ENCODE results near the gene SH3BP5.

Gene SH3BP5

DNA sequence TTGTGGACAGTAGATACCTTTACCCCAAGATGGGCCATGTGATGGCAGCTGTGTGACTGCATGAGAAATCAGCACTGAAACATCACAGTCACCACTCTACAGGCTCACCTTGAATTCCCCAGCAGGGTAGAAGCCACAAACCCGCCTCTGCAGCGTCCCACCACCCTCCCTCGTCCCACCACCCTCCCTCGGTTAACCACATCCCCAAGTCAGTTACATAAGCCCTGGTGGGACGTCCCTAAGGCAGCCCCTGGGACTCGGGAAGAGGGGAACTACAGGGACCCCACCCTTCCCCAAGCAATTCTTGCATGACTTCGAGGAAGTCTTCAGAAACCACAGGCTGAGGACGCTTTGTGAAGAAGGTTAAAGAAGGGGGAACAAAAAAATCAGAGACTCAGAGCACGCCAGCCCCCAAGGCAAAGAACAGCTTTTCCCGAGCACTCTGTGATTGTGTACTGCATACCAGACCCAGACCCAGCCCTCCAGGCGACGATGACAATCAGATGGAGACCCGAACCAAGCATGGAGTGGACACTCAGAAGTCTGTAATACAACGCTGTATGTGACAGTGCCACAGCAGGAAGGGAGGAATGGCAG is 60.5 kb downstream of the SH3BP5 start:
- no peak for DNase-seq

DNA sequence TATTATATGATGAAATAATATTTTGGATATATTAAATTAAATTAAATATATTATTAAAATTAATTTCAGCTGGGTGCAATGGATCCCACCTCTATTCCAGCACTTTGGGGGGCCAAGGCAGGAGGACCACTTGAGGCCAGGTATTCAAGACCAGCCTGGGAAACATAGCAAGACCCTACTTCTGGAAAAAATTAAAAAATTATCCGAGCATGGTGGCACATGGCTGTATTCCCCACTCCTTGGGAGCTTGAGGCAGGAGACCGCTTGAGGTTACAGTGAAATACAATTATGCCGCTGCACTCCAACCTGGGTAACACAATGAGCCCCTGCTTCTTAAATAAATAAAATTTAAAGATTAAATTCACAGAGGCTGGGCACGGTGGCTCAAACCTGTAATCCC is 61.4 kb downstream of the SH3BP5 start:
- no peak for DNase-seq

DNA sequence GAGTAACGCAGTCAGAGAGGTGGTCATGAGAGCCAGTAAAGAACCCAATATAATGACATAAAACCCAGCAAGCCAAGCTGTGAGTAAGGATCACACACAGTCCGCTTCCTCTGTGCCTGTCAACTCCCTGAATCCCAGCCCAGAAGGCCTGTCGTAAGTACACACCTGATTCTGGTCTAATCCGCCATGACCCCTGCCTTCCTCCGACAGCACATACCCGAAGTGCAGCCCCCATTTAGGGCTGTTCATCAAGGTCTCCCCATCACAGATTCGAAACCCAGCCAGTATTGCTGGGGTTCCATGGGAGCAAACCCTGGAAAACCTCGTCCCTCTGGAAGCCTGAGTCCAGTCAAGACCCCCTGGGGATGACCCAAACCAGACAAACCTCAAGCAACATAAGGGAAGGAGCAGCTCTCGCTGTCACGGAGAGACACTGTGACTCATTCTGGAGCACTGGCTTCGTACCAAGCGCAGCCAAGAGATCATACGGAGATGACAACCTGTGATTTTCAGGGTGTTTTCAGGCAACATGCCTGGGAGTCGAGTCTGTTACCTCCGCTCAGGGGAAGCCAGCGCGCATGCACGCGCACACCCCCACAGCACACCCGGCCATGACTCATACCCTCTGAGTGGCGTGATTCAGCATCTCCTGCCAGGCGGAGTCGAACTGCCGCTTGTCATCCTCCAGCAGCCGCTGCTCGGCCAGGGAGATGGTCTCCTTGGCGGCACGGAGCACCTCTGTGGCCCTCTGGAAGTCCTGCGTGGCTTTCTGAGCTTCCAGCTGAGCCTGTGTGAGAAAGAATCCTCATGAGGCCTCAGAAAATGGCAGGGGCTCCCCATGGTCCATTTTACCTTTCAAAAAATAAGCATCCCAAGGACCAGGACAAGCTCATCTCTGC is 63.0 kb downstream of the SH3BP5 start:
- peak; percentile 44 for DNase-seq

DNA sequence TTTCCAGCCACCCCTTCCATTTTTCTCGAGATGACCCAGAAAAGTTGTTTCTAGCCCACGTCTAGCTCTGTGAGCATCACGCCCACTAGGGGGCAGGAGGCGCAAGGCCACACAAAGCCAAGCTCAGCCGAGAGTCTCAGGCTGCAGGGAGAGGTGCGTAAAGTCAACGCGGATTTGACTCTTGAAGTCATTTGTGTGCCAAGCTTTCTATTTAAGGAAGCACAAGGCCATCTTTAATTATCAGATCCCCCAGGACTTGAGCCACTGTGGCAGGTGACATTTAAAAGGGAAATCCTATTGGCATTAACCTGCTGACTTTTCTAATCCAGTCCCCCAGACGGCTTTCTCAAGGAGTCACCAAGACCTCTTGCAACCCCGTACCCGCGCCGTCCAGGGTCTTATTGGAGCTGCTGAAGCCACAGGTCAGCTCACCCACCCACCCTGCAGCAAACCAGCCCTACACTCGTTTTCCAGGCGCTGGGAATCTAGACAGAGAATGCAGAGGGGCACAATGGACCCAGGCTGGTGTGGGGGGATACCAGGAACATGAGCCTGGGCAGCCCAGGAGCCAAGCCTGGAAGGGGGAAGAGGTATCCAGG is 64.3 kb downstream of the SH3BP5 start:
- peak; percentile 51 for DNase-seq

DNA sequence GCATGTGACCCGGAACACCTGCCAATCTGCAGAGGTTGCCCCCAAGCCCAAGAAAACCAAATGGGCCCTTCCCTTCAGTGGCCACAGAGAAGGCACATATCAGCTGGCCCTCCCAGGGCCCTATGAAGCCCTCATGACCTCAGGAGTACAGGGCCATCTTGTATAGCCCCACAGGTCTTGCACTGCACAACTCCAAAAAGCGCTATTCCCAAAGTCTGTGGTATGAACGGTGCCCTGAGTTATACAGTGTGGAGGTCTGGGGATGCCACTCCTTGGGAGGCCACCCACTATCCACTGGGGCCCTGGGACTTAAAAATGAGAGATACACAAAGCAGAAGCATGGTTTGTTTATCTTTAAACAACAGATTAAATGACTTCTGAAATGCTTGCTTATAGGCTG is 64.9 kb downstream of the SH3BP5 start:
- DNase-seq = no peak

DNA sequence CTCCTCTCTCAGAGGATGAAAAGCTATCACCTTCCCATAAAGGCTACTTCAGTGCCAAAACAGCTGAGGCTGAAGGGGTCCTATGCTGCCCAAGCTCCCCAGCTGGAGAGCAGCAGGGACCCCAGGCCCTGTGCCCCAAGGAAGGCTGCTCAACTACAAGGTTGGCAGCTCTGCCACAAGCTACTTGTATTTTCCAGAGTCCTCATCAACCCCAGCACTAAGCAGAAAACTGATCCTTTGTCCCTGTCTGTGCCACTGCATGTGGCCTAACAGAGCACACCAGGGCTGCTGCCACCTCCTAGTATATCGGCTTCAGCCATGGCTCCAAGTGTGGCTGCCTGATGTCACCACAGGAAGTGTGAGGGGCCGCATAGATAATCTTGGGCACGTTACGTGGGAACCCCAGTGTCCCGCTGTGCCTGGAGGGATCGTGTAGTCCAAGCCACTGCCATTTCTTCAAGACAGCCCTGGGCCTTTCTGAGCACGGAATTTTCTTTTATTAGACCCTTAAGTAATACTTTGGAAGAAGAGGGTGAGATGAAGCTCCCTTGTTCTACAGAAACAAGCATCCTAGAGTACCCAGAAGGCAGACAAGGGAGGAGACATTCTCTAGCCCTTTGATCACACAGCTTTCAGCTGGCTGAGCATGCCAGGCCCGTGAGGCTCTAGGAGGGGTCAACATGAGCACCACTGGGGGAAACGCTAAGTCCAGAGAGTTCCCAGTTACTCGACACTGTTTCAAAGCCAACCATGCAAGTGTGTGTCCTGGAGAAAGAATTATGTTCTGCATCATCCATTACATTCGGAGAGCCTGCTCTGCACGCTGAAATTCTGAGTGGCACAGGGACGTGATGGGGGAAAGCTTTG is 65.6 kb downstream of the SH3BP5 start:
- no peak for DNase-seq

DNA sequence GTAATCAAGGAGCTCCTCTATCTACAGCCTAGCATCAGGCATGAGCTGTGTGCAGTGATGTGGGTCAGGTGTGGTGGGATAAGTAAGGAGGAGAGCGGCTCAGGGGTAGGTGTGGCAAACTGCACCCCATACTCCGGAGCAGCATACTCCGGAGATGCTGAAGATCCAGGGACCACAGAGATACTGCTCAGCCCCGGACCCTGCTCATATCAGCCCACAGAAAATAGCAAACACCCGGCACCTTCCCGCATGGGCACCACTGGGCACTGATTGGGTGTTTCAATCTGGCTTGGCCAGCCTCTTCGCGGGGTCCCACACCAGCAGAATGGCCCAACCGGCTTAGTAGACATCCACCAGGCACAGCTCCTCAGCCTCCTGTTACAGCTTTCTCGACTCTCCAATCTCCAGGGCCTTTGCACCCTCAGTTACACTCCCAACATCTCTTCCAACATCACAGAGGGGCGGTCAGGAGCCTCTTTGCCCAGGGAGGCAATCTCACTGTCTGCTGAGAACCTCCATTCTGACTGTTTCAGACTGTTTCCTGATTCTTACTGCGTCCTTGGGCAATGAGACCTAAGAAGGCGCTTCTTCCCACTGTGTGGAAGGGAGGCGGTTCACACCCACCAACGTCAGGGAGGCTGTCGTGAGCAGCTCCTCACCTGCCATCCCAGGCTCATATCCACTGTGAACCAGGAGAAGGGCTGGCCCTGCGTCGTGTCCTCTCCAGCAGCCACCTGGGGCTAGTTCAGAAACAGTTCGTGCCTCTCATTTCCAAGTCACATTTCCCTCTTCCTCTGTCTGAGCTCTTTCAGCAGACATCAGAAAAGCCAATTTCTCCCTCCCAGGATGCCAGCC is 66.5 kb downstream of the SH3BP5 start:
- DNase-seq = no peak

DNA sequence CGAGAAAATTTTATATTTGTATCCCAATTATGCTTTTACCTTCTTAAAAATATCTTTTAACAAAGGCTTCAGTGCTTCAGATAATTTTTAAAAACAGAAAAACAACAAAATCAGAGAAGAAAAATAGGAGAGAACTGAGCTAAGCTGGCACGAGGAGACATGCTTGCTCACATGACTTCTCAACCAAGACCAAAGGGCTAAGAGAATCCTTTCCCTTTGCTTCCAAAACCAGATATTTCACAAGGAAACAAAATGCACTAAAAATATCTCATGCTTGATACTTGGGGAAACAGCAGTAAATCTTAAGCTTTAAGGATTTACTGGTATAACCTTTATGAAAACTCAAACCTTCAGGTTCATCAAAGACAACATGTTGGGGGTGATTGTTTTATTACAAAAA is 67.9 kb downstream of the SH3BP5 start:
- DNase-seq = no peak

DNA sequence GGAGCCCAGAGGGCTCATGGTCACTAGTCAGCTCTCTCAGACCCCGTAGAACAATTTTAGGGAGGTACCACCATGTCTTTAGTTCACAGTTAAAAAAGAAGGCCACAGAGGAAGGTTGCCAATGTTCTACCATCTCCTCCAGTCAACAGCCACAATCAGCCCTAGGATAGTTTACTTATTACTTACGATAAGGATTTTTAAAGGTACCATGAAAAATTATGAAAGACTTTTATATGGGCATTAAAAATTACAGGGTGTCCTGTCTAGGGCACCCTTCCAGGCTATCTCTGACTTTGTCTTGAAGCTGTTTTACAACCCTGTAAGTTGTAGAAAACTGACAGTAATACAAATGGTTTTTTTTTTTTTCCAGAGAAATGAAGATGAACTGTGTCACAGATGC is 68.5 kb downstream of the SH3BP5 start:
- DNase-seq = no peak

DNA sequence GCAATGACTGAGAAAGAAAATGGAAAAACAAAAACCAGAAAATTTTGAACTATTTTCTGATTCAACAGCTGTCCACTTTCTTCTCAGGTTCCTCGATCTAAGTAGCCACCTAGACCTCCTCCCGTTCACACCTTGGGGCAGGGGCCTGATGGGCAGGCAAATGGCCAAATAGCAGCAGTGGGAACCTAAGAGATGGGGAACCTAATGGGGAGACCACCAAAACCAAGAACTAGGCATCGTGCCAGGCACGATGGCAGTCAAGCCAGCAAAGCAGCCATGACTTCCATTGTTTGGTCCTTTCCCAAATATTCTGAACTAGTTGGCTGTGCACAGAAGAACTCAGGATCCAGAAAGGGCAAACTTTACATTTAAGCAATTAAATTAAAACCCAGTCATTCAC is 69.3 kb downstream of the SH3BP5 start:
- DNase-seq = no peak

DNA sequence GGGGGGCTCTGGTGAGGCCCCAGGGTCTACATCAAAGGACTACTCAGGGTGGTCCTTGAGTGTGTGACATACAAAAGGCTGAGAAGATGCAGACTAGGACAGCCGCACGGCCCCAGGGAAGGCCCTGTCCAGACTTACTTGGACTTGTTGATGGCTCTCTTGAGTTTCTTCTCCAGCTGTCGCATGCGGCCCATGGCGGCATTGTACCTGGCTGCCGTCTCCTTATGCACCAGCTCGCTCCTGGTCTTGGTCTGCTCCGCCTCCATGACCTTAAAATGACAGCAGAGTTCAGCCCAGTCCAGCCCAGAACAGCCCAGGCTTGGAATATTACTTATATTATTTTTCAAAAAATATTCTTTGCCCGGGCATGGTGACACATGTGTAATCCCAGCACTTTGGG is 70.4 kb downstream of the SH3BP5 start:
- DNase-seq = no peak

DNA sequence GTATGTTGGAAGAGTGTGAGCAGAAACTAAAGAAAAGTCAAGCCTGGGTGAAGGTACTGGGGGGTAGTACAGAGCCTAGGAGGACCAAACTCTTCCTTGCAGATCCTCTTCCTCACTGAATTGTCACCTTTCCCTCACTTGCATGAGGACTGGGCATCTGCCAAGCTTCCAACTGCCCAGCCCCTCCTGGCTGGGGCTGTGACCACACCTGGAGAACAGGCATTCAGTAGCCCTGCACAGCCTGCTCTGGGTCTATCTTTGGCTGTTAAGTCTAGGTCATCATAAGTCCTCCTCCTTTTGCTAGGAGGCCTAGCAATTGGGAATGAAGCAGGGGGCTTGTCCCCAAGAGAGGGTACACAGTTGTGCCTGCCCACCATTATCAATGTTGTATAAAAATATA is 71.1 kb downstream of the SH3BP5 start:
- no peak for DNase-seq

DNA sequence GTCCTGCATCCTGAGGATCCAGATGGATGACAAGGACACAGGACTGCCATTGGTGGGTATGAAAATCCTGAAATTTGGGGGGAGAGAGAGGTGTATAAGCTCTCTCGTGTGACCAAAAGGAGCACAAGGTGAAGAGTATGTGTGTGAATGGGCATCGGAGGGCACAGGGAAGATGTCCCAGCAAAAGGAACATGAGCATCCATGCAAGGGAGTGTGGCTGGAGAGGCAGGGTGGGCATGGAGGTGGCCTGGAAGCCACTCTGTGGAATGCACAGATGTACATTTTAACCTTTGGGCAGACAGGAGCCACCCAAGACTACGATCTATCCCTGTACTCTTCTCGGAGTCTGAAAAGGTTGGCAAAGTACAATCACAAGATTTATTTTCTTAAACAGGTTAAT is 71.9 kb downstream of the SH3BP5 start:
- DNase-seq = no peak

DNA sequence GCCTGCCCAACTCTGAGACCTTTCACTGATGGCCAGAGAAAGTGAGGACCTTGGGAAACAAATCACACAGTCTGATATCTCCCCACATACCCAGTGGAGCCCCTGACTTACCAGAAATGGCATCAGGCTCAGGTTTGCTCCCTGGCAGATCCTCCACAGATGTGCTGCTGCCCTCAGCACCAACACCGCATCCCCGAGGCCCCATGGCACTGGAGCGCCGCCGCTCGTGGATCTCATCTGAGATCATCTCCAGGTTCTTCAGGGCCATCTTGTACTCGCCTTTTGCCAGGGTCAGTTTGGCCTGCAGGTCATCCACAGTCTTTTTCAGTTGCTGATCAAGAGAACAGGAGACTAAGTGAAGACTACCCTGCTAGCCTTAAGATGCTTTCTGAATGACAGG is 73.7 kb downstream of the SH3BP5 start:
- no peak for DNase-seq

DNA sequence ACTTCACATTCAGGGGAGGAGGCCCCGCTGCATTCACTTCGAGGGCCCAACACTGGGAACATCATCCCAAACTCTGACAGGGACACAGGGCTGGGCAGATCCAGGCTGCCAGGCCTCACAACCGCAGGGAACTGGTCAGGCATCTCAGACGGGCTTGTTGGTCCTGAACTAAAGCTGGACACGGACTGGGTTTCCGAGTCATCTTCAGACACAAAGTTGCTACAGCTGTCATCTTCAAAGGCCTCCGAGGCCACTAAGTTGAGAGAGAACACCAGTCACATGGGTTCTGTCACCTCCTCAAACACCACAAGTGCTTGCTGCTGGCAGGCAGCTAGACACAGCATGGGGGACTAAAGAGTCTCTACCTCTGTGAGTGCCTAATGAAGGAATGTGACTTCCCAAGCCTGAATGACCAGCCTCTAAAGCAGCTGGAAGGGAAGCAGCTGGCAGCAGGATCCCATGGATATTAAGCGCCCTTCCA is 75.5 kb downstream of the SH3BP5 start:
- DNase-seq = no peak

DNA sequence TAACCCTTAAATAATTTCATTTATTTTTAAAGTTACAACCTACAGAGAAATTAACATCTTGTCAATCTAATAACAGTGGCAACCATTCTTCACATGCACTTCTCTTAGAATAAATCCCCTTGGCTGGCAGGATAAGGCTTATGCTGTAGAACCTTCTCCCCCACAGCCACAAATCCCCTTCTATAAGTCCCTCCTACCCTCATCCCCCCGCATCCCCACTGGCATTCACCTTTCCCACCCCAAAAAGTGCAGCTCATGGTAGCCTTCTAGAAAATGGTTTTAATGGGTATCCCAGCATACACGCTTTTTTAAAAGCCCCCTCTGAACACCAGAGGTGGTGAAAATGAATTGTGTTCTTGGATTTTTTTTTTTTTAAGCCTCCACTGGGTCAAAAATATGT is 77.2 kb downstream of the SH3BP5 start:
- no peak for DNase-seq

DNA sequence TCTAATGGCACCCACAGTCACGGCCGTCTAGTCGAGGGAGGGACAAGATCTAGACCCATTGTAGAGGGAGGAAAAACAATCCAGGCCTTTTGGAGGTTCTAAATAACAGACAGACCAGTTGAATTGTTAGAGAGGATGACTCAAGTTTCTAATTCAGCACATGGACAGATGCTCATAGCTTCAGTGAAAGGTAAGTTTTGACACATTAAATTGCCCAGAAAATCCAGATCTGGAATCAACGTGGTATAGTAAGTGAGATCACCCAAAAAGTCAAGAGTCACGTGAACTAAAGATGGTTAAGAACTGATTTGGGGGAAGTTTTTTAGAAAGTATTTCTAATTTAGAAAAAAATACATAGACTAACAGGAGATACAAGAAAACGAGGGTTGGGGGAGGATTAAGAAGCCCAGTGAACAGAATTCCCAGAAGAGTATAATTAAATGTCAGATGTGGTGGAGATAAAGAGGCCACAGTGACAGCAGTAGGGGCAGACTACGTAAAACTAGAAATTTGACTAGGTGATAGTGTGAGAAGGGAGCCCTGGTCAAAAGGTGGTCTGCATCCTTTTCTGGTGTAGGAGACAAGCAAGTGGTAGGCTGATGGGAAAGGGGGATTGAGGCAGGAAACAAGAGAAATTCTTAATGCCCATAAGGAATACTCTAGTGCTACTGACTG is 79.2 kb downstream of the SH3BP5 start:
- no peak for DNase-seq

DNA sequence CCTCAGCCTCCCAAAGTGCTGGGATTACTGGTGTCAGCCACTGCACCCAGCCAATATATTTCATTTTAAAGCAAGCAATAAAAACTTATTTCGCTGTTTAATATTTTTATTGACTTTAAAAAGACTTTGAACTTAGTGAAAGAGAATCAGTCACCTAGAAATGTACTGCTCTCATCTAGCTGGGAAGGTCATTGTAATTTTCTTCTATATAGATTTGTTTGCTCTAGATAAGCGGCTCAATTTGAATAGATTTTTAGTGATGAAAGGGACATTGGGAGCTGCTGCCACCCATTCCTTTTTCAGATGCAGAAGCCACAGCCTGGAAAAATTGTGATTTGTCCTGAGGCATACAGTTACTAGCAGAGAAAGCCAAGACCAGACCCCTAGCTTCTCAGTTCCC is 86.2 kb downstream of the SH3BP5 start:
- DNase-seq = no peak

DNA sequence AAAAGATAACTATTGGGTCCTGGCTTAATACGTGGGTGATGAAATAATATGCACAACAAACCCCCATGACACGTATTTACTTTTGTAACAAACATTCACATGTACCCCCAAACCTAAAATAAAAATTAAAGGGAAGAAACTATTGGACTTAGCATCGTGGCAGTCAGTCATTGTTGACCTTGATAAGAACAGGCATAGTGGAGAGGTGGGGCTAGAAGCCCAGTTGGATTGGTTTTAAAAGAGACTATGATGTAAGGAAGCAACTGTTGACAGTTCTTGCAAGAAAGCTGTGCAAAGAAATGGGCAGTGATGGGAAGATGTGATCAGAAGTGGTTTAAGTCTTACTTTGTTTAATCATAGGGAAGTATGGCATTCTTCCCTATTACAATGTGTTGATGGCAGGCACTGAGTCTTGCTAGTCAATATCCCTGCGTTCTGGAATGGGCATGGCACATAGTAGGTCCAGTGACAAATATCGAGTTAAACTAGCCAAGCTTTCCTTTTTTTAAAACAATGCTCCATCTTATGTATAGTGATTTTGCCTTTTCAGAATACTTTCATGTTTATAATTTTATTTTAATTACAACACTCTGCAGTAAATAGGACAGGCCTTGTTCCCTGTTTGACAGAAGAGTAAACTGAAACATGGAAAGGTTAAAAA is 88.4 kb downstream of the SH3BP5 start:
- no peak for DNase-seq

DNA sequence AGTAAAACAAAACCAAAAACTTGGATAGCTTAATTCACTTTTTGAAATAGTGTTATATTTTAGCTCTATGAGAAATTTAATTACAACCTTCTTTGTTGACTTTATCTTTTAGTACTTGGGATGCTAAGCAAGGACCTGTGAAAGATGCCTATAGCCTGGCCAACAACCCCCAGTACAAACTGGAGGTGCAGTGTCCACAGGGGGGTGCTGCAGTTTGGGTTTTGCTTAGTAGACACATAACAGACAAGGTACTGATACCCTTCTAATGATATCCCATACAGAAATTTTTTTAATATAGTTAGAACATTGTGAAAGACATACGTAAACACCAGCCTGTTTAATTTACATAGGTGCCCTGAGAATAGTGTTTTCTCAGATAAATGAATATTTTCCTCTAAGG is 91.0 kb downstream of the SH3BP5 start:
- no peak for DNase-seq

DNA sequence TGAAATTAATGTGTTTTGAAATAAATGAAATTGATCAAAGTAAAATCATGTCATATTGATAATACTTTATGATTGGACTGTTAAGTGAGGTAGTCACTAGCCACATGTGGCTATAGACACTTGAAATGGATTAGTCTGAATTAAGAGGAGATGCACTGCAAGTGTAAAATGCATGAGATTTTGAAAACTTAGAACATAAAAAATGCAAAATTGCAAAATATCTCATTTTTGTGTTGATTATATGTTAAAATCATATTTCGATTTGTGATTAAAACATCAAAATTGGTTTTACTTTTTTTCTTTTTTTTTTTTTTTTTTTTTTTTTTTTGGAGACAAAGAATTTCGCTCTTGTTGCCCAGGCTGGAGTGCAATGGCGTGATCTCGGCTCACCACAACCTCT is 103.1 kb downstream of the SH3BP5 start:
- no peak for DNase-seq
